K562 (cell line): ENCODE results near the gene CDC42EP2. TPM values are rescaled to one million over a fixed set of nuclear protein-coding genes. Genes with fewer than 3 reads are reported as not detected.

ENCODE experiments used
- CHD7 ChIP-seq: fragments of 200-600 bp; sonication (generic); IDR thresholded peaks from one replicate; pipeline ENCODE4 v1.6.1; 2012; ENCODE audit warnings: mild to moderate bottlenecking, low read depth, low read length, inconsistent platforms
- EP400 ChIP-seq: fragments of 450-650 bp; IDR thresholded peaks from 2 replicates; pipeline ENCODE4 v1.6.1; 2017; ENCODE audit warnings: antibody characterized with exemption, mild to moderate bottlenecking, moderate library complexity
- SIN3A ChIP-seq, 2 experiments: fragments of 150-350 bp in 1 of 2; IDR thresholded peaks; 2 replicates each; pipeline ENCODE4 v1.6.1; 2011 to 2016; ENCODE audit warnings: borderline replicate concordance in 2 of 2, low read depth in 2 of 2, low read length in 2 of 2, mild to moderate bottlenecking in 2 of 2, moderate library complexity in 2 of 2; ENCODE audit not compliant: control insufficient read depth in 1 of 2
- SNAPC5 ChIP-seq: fragments of 250-450 bp; sonication (Bioruptor Pico); IDR thresholded peaks from 2 replicates; pipeline ENCODE4 v1.8.0; 2021; ENCODE audit warnings: moderate library complexity, mild to moderate bottlenecking, inconsistent platforms
- ZNF407 ChIP-seq: fragments of 450-650 bp; IDR thresholded peaks from 2 replicates; pipeline ENCODE4 v1.6.1; 2016; ENCODE audit warnings: low read depth
- polyA plus RNA-seq, 8 experiments: library from polyadenylated mRNA; depleted of rRNA in 4 of 8; stranded (reverse) in 5 of 8; unstranded in 3 of 8; fragments of >200 nt; fragmentation: Nextera tagmentation in 2 of 8; fragmentation: Illumina TruSeq in 1 of 8; extraction: Ambion mirVana in 2 of 8; extraction: Trizol in 1 of 8; gene quantifications; 2 replicates each; pipeline versions ENCODE4 v1.2.1 to v1.2.3, GENCODE V29; 2011 to 2014; ENCODE audit warnings: inconsistent platforms in 1 of 8, missing spikeins in 1 of 8
- total RNA-seq, 7 experiments: library from RNA; depleted of rRNA in 6 of 7; stranded (reverse); fragments of >200 nt in 6 of 7; fragmentation: Illumina TruSeq in 2 of 7; extraction: Trizol in 2 of 7; gene quantifications; 2 replicates each; pipeline versions ENCODE4 v1.2.1 to v1.2.3, GENCODE V29; 2011 to 2021; ENCODE audit warnings: low replicate concordance in 1 of 7

The CDC42EP2 gene
- total and polyA plus RNA-seq, 9 of the 15 experiments (the other 6 are each of a cell fraction or from before 2014, with no cell fraction given): 0.27 to 3.5 (median 0.83) TPM; not detected in 1

GRCh38 chr11:65316227-65317024 lies 1.8 kb downstream of the CDC42EP2 start (continued):
- TF ChIP-seq CHD7 (no peak), SIN3A (IDR thresholded peaks at IDR 0.05; ENCODE audit: borderline replicate concordance in 2 of 2, control insufficient read depth in 1 of 2, low read depth in 2 of 2, low read length in 2 of 2) (0 out of 4 replicates have a peak, but pooled peaks of 1 of the 2 experiments have one; percentile 6), SNAPC5 (CRISPR knock-in tag) (no peak), EP400 (no peak), ZNF407 (no peak)
